Right lobe of liver (tissue), 4 donors: Measurements from ENCODE around the gene FANCC.

Experiments
- POLR2A ChIP-seq: fragments of 450-650 bp; IDR thresholded peaks from one replicate; pipeline ENCODE4 v1.6.1; 2017; ENCODE audit warnings: antibody characterized with exemption, mild to moderate bottlenecking
- TF ChIP-seq, protein P1 (sequence below), 4 donors: fragments of 200-600 bp in 3 of 4; fragments of 450-650 bp in 1 of 4; IDR thresholded peaks; one replicate each; pipeline versions ENCODE4 v1.5.1 to v1.8.0; 2016 to 2022; ENCODE audit warnings: antibody characterized with exemption in 4 of 4, mild to moderate bottlenecking in 2 of 4
- donor health status: DM: no; HTN: no; CAD: no.
- donor health status: DM: no; HTN: no; CAD: no.
- donor health status: DM: no; HTN: yes; CAD: no.

DNA sequence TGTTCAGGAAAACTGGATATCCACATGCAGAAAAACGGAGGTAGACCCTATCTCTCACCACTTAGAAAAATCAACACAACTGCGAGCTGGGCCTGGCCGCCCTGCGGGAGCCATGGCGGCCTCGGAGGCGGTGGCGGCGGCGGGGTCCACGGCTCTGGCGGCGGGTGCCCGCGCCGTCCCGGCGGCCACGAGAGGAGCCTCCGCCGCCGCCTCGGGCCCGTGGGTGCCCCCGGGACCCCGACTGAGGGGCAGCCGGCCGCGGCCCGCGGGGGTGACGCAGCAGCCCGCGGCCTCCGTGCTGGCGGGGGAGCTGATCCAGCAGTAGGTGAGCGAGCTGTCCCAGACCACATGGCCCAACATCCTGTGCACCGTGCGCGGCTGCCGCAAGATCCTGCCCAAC is 25.3 kb downstream of the FANCC start:
- TF ChIP-seq, protein P1, sequence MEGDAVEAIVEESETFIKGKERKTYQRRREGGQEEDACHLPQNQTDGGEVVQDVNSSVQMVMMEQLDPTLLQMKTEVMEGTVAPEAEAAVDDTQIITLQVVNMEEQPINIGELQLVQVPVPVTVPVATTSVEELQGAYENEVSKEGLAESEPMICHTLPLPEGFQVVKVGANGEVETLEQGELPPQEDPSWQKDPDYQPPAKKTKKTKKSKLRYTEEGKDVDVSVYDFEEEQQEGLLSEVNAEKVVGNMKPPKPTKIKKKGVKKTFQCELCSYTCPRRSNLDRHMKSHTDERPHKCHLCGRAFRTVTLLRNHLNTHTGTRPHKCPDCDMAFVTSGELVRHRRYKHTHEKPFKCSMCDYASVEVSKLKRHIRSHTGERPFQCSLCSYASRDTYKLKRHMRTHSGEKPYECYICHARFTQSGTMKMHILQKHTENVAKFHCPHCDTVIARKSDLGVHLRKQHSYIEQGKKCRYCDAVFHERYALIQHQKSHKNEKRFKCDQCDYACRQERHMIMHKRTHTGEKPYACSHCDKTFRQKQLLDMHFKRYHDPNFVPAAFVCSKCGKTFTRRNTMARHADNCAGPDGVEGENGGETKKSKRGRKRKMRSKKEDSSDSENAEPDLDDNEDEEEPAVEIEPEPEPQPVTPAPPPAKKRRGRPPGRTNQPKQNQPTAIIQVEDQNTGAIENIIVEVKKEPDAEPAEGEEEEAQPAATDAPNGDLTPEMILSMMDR (IDR thresholded peaks at IDR 0.05): no peak
- no peak for TF ChIP-seq POLR2A
